GM21737 (cell line): Measurements from ENCODE around the gene ZNF581.

Source experiments
- ATAC-seq: cut with Tn5 transposase; IDR thresholded peaks from one replicate; pipeline ENCODE4 v1.9.1; 2021; ENCODE audit warnings: mild to moderate bottlenecking, moderate library complexity; ENCODE audit not compliant: unreplicated experiment

The ZNF581 gene

DNA sequence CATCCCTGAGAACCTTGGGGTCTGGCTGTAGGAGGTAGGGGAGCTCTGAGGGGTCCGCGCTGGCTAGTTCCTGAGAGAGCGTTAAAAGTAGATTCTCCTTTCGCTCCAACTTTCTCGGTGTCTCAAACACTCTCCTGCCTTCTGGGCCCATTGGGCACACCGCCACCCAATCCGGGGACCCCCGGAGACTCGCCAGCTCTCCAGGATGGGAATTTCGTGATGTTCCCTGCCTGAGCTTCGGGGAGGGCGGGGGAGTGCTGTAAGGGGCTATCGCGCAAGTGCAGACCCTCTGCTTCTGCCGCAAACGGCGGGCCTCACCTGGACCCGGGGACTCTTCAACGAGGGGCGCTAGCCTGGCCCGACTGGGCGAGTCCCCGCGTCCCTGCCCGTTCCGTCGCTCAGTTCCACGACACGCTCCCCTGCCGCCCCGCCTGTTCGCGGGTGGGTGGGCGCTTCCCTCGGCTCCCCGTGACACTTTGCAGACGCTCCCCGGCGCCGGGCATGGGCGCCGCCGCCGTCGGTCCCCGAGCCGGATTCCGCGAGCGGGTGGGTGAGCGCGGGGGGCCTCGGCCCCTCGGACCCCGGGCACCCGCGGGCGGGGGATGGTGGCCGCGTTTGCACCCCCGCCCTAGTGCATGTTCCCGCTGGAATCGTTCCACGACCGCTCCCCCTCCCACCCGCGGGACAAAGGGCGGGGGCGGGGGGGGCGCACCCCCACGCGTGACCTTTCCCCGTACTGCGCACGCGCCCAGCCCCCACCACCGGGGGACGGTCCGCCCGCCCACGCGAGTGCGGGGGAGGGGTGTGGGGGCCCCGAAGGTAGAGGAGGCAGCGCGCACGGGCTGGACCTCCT lies 4.5 kb downstream of the ZNF581 start, which contains the start of gene CCDC106:
TSS of gene CCDC106 (plus strand) at position 481 of the 853 bp plus-strand sequence. CDS start 835 bp downstream, outside the sequence.
- ATAC-seq: no peak

DNA sequence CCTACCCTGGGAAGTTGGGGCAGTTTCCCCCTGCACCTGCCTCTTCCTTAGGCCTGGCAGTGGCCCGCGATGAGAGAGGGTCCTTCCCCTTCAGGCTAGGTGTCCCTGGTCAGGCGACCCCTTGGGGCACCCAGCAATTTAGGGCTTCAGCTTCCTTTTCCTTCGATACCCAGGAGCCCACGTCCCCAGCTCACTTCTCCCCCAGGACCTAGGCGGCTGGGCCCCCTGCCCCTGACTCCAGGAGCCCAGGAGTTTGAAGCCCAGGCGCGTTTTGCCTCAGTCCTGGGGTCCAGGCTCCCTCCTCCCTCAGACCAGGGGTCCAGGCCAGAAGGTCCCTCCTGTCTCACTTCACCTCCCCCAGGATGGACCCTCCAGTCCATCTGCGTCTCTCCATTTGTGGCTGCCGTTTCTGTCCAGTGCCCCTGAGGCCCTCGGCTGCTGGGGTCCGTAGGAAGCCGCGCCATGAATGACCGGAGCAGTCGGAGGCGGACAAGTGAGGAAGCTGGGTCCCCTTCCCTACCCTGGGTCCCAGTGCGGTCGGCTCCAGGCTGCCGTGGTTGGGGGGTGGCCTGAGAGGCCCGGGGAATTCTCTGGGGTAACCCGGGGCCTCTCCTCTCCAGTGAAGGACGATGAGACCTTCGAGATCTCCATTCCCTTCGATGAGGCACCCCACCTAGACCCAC lies 5.3 kb downstream of the ZNF581 start:
- no peak for ATAC-seq

DNA sequence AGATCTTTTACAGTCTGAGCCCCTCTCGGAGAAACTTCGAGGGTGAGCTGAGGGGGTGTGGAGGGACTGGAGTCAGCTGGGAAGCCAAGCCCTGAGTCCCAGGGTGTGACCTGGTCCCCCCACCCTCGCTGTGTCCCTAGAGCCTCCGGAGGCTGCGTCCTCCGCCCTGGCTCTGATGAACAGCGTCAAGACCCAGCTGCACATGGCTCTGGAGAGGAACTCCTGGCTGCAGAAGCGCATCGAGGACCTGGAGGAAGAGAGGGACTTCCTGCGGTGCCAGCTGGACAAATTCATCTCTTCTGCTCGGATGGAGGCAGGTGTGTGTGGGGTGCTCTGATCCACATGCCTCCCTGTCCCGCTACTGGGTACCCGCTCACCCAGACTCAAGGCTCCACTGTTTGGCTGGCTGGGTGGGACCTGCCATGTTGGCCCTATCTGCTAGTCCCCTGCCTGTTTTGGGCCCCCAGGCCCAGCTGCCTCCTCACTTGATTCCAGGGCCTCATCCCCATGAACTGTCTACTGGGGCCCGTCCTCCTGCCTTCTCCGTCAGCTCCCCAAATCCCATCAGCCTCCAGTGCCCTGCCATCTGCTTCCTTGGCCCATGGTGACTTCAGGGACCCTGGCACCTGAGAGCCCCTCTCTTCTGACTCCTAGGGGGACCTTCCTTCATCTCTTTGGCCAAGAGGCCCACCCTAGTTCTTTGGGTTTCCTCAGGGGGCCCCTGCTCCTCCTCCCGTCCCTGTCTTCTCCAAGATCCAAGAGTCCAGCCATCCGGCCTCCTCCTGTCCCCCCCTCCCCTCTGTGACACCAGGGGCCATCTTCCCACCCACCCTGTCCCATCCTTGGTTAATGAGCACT lies 6.0 kb downstream of the ZNF581 start:
- no peak for ATAC-seq

DNA sequence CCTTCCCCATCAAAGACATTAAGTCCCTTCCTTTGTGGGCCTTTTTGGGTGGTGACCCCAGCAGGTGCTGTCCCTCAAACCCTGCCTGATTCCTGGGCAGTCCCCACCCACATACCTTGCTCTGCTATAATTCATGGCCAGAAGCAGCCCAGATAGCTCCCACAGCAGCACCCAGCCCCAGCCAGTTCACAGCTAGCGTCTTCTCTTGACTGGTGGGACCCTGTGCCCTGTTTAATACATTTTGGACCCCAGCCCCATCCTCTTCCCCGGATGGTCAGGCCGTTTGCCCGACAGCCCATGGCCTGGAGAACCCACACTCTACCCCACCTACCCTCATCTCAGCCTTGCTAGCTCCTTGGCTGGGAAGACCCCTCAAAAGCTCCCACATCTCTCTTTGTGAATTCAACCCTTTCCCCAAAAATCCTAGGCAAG lies 6.7 kb downstream of the ZNF581 start:
- no peak for ATAC-seq

DNA sequence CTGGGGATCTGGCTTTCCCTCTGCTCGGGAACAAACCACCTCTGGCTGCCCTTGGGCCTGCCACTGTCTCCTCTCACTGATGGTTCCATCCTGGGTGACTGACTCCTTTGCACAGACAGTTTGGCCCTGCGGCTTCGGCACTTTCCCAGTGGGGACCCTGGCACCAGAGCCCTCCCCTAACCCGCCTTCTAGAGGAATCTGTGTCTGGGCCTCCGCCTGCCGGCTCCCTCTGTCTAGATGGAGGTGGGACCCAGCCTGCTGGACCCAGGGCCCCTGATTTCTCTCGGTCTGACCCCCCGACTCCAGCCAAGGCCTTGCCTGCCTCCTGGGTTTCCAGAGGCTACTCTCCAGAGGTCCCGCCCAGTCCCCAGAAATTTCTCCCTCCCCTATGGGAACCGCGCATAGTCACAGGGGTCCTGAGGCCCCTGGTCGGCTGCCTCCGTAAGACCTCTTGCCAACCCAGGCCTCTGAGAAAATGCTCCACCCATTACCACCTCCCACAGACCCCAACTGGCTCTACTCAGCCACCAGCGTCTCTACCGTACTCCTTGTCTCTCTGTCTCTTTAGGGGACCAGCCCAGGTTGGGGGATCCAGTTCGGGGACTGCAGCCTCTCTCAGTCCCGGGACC lies 7.3 kb downstream of the ZNF581 start:
- ATAC-seq: no peak

DNA sequence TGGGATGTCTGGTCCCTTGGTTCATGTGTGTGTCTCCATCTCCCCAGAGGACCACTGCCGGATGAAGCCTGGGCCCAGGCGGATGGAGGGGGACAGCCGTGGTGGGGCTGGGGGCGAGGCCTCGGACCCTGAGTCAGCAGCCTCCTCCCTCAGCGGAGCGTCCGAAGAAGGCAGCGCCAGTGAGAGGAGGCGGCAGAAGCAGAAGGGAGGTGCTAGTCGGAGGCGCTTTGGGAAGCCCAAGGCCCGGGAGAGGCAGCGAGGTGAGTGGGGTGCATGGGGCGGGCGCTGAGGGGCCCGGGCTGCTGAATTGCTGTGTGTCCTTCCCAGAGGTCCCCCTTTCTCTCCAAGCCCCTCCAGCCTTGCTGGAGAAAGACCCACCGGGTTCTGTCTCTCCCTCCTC lies 7.8 kb downstream of the ZNF581 start:
- no peak for ATAC-seq

DNA sequence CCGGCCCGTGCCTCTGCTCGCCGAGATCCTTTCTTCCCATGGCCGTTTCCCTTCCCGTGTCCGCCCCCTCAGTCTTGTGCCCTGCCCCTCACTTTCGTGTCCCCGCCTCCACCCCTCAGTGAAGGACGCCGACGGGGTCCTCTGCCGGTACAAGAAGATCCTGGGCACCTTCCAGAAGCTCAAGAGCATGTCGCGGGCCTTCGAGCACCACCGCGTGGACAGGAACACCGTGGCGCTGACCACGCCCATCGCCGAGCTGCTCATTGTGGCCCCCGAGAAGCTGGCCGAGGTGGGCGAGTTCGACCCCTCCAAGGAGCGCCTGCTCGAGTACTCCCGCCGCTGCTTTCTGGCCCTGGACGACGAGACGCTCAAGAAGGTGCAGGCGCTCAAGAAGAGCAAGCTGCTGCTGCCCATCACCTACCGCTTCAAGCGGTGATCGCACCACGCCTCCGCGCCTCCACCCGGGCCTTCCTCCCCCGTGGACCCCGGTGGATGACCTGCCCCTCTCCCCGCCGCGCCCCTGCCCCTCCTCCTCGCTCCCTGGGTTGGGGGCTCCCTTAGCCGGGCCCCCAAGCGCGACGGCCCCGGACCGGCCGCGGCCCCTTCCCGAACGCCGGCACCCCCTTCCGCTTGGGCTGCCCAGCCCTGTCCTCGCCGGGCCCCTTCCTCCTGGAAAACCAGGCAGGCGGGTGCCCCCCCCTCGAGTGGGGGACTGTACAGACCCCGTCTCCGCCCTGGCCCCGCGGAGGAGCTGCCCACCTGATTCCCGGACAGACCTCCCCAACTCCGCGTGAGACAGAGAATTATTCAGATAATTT lies 9.1 kb downstream of the ZNF581 start:
- ATAC-seq: no peak

DNA sequence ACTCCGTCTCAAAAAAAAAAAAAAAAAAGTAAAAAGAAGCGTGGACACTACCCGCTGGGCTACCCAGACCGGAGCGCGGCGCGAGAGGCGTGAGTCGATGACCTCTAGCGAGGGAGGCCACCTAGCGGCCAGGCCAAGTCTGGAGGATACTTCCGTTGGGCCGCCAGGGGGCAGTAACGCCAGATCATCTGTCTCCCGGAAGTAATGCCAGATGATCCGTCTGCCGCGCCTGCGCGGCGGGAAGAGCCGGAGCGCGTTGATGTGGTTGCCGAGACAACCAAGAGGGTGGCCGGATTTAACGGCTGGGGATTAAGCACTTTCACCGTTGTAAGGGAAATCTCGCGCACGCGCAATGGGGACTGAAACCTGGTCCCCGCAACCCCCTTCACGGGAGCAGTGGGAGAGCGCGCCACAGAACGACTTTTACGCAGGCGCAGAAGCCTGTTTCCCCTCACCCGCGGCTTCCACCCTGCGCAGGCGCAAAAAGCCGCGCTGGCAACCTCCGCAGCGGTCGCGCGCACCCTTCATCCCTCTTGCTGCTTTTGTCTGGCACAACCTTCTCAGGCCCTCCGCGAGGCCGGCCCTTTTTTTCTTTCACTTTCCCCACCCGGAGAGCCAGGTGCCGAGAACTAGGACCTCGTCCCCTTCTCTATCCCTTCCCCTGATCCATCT lies 10.3 kb downstream of the ZNF581 start:
- ATAC-seq: peak; percentile 35

DNA sequence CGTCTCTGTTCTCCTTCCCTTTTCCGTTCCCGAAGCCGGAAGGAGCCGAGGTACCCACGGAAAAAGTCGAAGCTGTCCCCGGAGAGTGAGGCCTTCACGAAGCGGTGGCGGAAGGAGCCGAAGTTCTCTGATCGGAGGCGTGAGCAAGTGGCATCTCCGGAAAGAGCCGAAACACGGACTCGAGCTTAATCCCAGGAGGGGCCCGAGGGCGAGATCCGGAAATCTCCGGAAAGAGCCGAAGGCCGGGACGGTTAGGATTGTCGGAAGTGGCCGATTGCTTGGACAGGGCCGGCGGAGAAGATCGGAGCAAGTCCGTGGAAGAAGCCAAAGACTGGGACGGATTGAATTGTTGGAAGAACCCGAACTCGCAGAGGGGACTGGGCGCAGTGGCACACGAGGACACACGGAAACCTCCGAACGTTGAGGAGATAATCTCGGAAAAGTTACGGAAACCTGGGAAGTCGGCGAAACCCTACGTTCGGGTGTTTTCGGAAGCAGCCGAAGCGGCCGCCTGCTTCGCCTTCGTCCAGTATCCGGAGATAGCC lies 10.9 kb downstream of the ZNF581 start:
- ATAC-seq: peak; percentile 49

DNA sequence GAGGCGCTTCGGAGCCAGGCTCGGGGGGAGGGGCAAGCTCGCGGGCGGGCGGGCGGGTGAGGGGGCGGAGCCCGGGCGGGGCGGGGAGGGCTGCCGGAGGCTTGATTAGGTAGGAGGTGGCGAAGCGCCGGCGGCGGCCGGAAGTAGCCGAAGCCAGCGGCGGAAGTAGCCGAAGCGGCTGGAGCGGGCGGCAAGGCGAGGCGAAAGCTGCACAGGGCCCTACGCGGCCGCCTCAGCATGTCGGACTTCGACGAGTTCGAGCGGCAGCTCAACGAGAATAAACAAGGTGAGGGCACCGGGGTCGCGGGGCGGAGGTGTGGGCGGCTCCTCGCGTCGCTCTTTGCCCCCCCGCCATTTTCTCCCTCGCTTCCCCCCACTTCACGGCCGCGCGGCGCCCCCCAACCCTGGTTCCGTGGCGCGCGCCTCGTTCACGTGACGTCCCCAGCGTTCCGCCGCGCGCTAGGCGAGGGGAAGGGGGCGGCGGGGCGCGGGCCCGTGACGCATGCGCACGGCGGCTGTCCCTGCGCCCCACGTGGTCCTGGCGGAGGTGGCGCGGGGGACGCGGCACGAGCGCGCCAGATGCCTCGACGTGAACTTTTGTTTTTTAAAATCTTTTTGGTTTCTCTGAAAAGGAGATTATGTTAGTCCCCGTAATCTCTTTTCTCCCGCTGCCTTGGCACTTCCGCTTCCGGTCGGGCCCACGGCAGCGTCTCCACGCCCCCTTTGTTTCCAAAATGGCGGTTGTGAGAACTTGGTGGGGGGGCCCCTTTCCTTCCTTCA lies 11.6 kb downstream of the ZNF581 start, which contains the start of gene U2AF2:
TSS of gene U2AF2 (plus strand) at position 168 of the 780 bp plus-strand sequence. CDS start at position 238, 70 bp downstream.
- peak; percentile 34 for ATAC-seq

DNA sequence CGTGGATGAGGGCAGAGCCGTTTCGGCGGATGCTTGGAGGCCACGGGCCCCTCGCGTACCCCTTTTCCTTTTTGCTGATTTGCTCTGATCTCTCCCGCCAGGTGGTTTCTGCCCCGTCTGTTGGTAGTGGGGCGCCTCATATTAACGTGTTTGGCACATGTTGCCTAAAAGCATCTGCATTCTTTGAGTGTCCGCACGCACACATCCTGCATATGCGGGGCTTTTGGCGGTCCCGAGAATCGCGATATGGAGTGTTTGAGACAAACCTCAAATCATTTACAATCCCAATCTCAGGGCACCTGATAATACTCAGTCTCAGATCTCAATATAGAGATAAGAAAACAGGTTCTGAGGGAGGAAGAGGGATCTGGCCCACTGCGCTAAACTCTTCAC lies 12.2 kb downstream of the ZNF581 start:
- ATAC-seq: no peak

DNA sequence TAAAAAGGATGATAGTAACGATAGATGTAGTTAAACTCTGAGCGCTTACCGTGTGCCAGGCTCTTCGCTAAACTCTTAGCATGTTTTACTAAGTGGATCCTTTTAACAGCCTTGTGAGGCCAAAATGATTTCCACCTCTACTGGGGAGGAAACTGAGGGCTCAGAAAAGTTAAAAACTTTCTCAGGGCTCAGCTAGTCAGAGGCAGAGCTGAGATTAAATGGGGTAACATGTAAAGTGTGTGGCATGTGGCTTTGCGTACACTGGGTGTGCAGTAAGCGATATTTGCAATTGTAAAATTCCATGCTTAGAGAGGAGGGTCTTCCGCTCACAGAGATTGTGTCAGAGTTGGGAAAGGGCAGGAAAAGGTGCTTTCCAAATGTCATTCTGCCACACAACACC lies 13.1 kb downstream of the ZNF581 start:
- no peak for ATAC-seq

DNA sequence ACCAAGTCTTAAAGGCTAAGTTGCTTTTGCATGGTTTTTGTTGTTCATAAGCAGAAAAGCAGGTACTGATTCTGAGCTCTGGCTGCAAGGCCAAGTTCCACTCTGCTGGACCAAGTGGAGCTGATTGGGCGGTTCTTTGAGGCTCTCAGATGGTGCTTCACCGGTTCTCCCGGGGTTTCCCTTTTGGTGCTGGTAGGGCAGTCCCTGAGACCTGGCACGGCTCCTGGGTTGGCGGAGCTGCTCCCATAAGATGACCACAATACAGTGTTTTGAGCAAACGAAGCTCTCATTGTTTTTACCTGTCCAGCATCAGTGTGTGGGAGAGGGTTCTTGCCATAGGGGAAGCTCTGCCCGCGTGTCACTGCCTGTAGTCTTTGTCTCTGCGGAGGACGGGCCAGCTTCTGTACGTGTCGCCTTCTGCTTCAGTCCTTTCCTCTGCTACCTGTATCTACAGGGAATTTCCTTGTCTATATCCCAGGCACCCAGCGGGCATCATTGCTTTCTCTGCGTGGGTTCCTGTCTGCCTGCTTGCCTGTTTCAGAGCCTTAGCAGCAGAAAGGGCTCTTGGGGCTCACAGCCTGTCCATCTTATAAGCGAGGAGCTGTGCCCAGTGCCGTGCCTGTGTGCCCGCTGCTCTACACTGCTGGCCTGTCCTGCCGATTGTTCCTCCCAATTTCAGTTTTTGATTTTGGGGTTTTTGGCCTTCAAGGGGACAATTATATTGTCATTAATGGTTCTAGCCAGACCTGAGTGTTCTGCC lies 13.7 kb downstream of the ZNF581 start:
- ATAC-seq: no peak

DNA sequence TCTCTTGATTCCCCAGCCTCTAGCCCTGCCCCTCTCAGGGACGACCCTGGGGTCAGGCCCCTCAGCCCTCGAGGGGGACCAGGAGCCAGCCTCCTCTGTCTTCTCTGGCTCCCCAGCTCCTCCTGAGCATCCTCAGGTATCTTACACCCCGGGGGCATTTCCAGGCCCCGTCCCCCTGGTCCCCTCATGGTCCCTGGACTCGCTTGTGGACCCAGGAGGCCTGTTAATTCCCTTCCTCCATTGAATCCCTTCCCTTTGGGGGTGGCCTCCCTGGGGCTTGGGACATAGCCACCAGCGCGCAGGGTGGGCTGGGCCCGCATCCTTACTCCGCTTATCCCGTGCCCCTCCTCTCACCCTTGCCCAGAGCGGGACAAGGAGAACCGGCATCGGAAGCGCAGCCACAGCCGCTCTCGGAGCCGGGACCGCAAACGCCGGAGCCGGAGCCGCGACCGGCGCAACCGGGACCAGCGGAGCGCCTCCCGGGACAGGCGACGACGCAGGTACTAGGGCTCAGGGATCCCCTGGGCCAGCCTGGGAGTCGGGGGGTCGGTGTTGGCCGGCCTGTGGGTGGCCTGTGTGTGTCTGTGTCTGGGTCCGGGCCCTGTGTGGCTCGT lies 15.5 kb downstream of the ZNF581 start:
- no peak for ATAC-seq

DNA sequence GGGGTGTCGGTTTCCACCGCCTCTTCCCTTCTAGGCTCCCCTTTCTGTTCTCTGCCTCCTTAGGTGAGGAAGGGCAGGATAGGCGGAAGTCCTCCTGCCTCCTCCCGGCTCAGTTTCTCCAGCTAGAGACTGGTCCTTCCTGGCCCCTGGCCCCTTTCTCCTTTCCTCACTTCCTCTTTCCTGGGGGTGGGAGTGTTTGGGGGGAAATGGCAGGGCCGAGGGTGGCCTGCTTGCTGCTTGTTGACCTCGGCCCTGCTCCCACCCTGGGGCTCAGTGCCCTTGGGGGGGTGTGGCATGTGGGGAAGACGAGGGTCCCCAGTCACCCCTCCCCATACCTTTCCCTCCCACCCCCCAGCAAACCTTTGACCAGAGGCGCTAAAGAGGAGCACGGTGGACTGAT lies 16.4 kb downstream of the ZNF581 start:
- ATAC-seq: no peak

DNA sequence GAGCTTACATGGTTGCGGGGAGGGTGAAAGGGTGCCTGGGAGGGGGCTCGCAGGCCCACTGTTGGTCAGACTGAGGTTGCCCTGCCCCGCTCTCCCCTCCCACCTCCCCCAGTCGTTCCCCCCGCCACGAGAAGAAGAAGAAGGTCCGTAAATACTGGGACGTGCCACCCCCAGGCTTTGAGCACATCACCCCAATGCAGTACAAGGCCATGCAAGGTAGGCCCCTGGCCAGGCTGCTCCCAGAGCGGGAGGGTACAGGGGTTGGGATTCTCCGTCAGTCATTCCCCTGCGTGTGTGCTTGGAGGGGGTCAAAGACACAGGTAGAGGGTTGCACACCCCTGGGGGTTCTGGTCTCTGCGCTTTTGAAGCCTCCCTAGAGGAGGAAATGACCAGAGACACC lies 17.0 kb downstream of the ZNF581 start:
- no peak for ATAC-seq

DNA sequence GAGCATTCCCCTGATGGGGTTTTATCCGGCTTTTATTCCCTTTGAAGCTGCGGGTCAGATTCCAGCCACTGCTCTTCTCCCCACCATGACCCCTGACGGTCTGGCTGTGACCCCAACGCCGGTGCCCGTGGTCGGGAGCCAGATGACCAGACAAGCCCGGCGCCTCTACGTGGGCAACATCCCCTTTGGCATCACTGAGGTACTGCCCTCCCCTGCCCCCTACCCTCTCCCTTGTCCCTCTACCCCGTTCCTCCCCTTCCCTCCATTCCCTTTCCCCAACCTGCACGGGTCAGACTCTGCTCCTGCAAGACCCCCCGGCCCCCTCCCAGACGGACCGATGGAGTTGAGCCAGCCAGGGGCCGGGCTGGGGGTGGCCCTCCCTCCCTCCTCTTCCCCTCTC lies 17.5 kb downstream of the ZNF581 start:
- no peak for ATAC-seq
